ENCODE data around the gene RAB23. TPM values are rescaled to one million over a fixed set of nuclear protein-coding genes. Genes with fewer than 3 reads are reported as not detected.

The RAB23 gene
- total and polyA plus RNA-seq, 9 of the 15 experiments (the other 6 are each of a cell fraction or from before 2014, with no cell fraction given), result 3.4 to 18.0 (median 9.4) TPM

DNA sequence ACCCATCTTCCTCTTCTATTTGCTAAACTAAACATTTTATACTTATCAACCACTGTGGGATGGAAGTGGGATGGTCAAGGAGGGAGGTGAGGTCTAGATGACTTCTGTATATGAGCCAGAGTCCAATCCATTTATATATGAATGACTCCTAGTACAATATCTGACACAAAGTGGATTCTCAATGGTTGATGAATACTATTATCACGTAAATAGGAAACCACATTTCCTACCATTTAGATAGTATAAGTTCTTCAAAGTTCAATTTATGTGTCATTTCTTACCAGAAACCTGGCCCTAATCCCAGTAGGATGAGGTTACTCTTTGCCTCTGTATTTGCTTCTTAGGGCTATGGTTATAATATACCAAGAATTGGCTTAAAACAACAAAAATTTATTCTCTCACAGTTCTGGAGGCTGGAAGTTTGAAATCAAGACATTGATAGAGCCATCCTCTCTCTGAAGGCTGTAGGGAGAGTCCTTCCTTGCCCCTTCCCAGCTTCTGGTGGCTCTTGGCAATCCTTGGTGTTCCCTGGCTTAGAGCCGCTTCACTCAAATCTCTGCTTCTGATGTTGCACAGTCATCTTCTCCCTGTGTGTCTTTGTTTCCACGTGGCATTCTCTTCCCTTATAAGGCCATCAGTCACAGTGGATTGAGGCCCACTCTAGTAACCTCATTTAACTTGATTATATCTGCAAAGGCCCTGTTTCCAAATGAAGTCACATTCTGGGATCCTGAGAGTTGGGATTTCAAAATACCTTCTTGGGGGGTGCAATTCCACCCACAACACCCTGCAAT lies 41.0 kb upstream of the RAB23 start:
- Histone ChIP-seq H3K79me2 (ENCODE audit: control insufficient read depth, insufficient read depth, low read length) (no peaks in the 10 kb centered on the region), H3K4me1 (replicated peaks in 1 of 2; ENCODE audit: control insufficient read depth in 2 of 2, insufficient read depth in 2 of 2, low read length in 2 of 2) (no peaks in the 10 kb centered on the region; a peak in 1 of 5 replicates), H3K27me3 (ENCODE audit: control insufficient read depth in 2 of 2, insufficient read depth in 2 of 2, low read length in 2 of 2) (peaks cover 6 to 7% of the 10 kb centered on the region in 2 experiments), H3K27ac (ENCODE audit: extremely low read depth, low read depth, low read length) (no peak overlapping the region), H3K4me3 (no peak overlapping the region), H3K9me3 (replicated peaks; ENCODE audit: control insufficient read depth, insufficient read depth, low read depth, low read length) (no peaks in the 10 kb centered on the region), H3K9ac (ENCODE audit: insufficient read depth in 1 of 2, low read depth in 2 of 2, low read length in 2 of 2) (no peak overlapping the region), H3K36me3 (ENCODE audit: control insufficient read depth, insufficient read depth, low read length) (no peaks in the 10 kb centered on the region), H2AFZ (ENCODE audit: low read depth, low read length) (no peak overlapping the region), H3K9me1 (ENCODE audit: control insufficient read depth, insufficient read depth, low read length) (no peaks in the 10 kb centered on the region), H4K20me1 (replicated peaks; ENCODE audit: control insufficient read depth, insufficient read depth, low read length) (no peaks in the 10 kb centered on the region), H3K4me2 (ENCODE audit: insufficient read depth, low read length) (no peak overlapping the region)
- intact Hi-C loops (cut with micrococcal nuclease), result no loop called here
- ChIA-PET POLR2A (interaction anchor here (0.7 to 0.9 kb wide), 2 partner anchors 13 to 14 kb away, joined by 3 to 5 read pairs; no protein-coding TSS in a partner anchor), CTCF (ENCODE audit: low intra/inter-chr PET ratio) (no interaction called here)
- no TSS peak for BruUV-seq (replicated peaks)
- TF ChIP-seq, protein P1, sequence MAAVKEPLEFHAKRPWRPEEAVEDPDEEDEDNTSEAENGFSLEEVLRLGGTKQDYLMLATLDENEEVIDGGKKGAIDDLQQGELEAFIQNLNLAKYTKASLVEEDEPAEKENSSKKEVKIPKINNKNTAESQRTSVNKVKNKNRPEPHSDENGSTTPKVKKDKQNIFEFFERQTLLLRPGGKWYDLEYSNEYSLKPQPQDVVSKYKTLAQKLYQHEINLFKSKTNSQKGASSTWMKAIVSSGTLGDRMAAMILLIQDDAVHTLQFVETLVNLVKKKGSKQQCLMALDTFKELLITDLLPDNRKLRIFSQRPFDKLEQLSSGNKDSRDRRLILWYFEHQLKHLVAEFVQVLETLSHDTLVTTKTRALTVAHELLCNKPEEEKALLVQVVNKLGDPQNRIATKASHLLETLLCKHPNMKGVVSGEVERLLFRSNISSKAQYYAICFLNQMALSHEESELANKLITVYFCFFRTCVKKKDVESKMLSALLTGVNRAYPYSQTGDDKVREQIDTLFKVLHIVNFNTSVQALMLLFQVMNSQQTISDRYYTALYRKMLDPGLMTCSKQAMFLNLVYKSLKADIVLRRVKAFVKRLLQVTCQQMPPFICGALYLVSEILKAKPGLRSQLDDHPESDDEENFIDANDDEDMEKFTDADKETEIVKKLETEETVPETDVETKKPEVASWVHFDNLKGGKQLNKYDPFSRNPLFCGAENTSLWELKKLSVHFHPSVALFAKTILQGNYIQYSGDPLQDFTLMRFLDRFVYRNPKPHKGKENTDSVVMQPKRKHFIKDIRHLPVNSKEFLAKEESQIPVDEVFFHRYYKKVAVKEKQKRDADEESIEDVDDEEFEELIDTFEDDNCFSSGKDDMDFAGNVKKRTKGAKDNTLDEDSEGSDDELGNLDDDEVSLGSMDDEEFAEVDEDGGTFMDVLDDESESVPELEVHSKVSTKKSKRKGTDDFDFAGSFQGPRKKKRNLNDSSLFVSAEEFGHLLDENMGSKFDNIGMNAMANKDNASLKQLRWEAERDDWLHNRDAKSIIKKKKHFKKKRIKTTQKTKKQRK (IDR thresholded peaks at IDR 0.05; ENCODE audit: borderline replicate concordance, low read depth, low read length), result no peak
- TF ChIP-seq CEBPG (CRISPR knock-in tag; IDR thresholded peaks at IDR 0.05) (no peak), CEBPG (tag; conservative IDR thresholded peaks at IDR 0.05 in 1 of 2, IDR thresholded peaks at IDR 0.05 in 1 of 2) (0 out of 4 replicates have a peak, but pooled peaks of 1 of the 2 experiments have one; percentile 31), FOXJ2 (tag; IDR thresholded peaks at IDR 0.05) (peak; percentile 82; the same call in 1 of the 2 replicates), NFE2 (IDR thresholded peaks at IDR 0.05; ENCODE audit: low read depth) (peak; percentile 53), SRSF7 (optimal IDR thresholded peaks at IDR 0.05; ENCODE audit: low read depth, low read length) (no peak), SRF (CRISPR knock-in tag; IDR thresholded peaks at IDR 0.05) (peak; percentile 54 to 91; a peak in 3 of 4 replicates), PHB2 (IDR thresholded peaks at IDR 0.05; ENCODE audit: low read depth) (no peak), L3MBTL2 (IDR thresholded peaks at IDR 0.05) (peak; percentile 37; the same call in 1 of the 2 replicates), MAFG (tag; conservative IDR thresholded peaks at IDR 0.05) (peak; percentile 53), CHD4 (IDR thresholded peaks at IDR 0.05; ENCODE audit: insufficient read depth, insufficient replicate concordance, low read depth, low read length, poor library complexity, severe bottlenecking) (no peak), TEAD1 (CRISPR knock-in tag; IDR thresholded peaks at IDR 0.05) (peak in 1 of 2 experiments; percentile 36; a peak in 1 of 4 replicates), C11orf30 (IDR thresholded peaks at IDR 0.05; ENCODE audit: low read depth) (0 out of 2 replicates have a peak, but pooled peaks have one; percentile 8)
- no peak for ATAC-seq
- in situ Hi-C loops (cut with MboI), result no loop called here
- DNase-seq (ENCODE audit: extremely low read depth in 1 of 4, low spot score in 3 of 4), result no peak
- WGBS (ENCODE audit: insufficient coverage, low coverage, missing lambda C conversion rate), result 6% methylated on average over 3 of the region's 3 CpGs
- FAIRE-seq, result no peak

Measured in K562 (cell line).